GM12874 (cell line): Measurements from ENCODE around the gene RBMS3.

Experiments used
- CTCF ChIP-seq: IDR thresholded peaks from 2 replicates; pipeline ENCODE4 v1.5.1; 2011; ENCODE audit warnings: low read depth, mild to moderate bottlenecking, control low read depth, low read length, moderate library complexity; ENCODE audit not compliant: insufficient read depth

RBMS3 gene

GRCh38 chr3:29345516-29346300 is 64.8 kb downstream of the RBMS3 start:
- no peak for TF ChIP-seq CTCF

GRCh38 chr3:29346828-29347227 is 66.0 kb downstream of the RBMS3 start:
- no peak for TF ChIP-seq CTCF

- no peak for TF ChIP-seq CTCF
Measured at GRCh38 chr3:29347412-29347811, 66.5 kb downstream of the RBMS3 start.

- no peak for TF ChIP-seq CTCF
Measured at GRCh38 chr3:29348316-29348715, 67.4 kb downstream of the RBMS3 start.

GRCh38 chr3:29349049-29349448 is 68.2 kb downstream of the RBMS3 start:
- TF ChIP-seq CTCF, result no peak

GRCh38 chr3:29353807-29354206 is 72.9 kb downstream of the RBMS3 start:
- TF ChIP-seq CTCF, result no peak

GRCh38 chr3:29354894-29355293 is 74.0 kb downstream of the RBMS3 start:
- no peak for TF ChIP-seq CTCF

- TF ChIP-seq CTCF, result no peak
Measured at GRCh38 chr3:29356062-29356461, 75.2 kb downstream of the RBMS3 start.
